ENCODE results near the gene VGLL4.

- TF ChIP-seq EZH2phosphoT487 (IDR thresholded peaks at IDR 0.05; ENCODE audit: insufficient read depth, low read depth) (no peak), EZH2 (IDR thresholded peaks at IDR 0.05; ENCODE audit: insufficient read depth, poor library complexity, severe bottlenecking) (no peak)
Measured at GRCh38 chr3:11517601-11518000, 126.1 kb downstream of the VGLL4 start.

All from GM23248 (cell line).